DMS153 treated with DMSO at 0.1 percent for 48 hours (cell line): ENCODE results near the gene VASP.

Experiments used
- DNase-seq: peaks from one replicate; lab custom pipeline; 2025; ENCODE audit not compliant: unreplicated experiment; lab: John Stamatoyannopoulos, UW

The VASP gene

GRCh38 chr19:45547965-45548609, 40.8 kb downstream of the VASP start:
- DNase-seq, result no peak

DNA sequence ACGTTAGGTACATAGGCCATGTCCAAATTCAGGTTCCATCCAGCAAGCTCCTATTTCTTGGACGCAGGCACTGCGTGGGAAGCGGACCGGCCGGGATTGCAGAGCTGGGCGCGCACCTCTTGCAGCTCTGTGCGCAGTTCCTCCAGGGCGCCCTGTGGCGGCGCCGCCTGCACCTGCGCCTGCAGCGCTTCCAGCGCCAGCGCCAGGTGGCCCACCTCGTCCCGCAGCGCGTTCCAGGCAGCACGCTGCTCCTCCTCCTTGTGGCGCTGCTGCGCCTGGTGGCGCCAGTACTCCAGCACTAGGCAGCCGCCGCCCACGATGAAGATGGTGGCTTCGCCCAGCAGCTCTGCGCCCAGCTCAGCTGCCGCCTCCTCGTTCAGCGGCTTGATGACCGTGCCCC, 46.2 kb downstream of the VASP start:
- DNase-seq, result no peak

DNA sequence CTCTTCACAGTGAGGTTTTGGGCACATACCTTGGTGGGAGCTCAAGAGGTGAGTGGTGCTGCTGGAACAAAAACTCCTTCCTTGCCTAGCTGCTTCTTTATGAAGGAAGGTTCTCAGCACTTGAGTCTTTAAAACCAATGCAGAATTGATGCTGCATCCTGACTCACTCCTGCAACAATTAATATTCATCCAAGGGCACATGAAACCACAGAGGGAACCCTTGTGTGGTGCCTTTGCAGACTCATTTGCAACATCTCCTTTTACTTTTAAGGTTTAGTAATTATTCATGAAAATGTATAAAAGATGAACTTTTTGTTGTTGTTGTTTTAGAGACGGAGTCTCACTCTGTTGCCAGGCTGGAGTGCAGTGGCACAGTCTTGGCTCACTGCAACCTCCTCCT, 47.2 kb downstream of the VASP start:
- DNase-seq, result no peak

DNA sequence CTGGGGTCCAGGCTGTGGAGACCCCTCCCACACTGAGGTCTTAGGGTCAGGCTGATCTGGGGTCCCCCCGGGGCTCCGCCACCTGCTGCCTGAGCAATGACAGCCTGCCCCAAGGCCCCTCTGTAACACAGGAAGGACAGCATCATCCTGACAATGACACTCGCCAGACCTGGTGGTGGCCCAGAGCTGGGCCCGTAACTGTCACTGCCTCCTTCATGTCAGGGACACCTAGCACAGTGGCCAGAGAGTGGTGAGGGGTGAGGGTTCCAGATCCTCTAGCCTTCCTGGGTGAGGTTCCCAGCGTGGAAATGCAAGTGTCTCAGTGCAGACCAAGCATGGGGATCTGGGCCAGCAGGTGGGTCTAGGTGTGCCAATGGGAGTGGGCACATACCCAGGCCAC, 49.6 kb downstream of the VASP start:
- no peak for DNase-seq

GRCh38 chr19:45558399-45558878, 51.2 kb downstream of the VASP start:
- DNase-seq, result no peak

DNA sequence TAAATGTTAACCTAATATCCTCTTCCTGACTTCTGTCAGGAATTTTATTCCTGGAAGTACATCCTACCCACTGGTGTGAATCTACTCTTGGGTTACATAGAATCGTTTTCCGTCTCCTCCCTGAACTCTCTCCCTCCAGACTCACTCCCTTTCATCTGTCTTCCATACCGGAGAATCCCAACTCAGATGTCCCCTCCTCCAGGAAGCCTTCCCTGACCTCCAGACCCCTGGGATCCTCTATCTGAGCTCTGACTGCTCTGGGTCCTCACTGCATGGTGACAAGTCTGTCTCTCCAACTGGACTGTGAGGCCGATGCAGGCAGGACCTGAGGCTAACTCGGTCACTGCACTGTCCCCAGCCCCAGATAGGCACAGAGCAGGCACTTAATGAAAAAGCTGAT, 52.8 kb downstream of the VASP start:
- no peak for DNase-seq

GRCh38 chr19:45560686-45561085, 53.4 kb downstream of the VASP start:
- no peak for DNase-seq

DNA sequence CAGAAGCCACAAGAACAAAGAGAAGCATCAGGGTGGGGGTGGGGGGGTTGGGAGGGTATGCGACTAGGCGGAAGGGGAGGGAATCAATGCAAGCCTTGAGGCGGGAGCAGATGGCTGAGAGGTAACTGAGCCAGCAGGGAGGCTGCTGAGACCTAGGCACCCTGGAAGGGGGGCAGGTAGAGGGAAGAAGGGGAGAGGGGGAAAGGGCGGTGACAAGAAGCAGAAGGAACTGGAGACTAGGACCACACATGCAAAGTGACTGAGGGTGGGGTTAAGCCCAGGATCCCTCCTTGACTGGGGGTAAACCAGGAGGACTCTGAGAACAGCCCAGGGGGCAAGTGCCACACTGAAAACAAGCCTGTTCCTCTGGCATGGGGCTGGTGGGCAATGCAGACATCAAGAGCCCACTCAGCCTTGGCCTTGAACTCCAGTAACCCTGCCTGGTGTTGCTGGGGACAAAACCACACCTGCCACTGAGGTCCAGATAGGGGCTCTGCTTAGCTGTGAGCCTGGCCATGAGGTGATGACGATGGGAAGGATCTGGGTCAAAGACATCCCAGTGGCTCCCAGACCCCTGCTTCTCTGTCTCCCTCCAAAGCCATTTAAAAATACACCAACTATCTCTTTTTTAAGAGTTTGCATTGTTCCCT, 57.0 kb downstream of the VASP start:
- DNase-seq, result no peak

DNA sequence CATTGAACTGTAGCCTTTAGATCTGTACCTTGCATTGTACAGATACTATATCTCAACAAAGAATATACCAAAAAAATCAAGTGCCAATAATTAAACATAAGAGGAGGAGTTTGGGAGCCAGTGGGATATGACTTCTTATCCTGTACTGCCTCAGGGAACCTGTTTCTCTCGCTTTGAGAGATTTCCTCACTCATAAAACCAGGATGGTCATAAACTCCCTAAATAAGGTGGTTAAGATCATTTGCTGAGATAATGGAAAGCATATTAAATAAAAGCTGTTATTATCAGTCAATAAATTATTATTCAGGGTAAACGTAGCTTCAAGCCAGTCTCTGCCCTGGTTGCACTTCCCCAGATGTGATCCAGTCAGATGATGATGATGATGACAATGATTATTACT, 60.3 kb downstream of the VASP start:
- DNase-seq, result no peak

DNA sequence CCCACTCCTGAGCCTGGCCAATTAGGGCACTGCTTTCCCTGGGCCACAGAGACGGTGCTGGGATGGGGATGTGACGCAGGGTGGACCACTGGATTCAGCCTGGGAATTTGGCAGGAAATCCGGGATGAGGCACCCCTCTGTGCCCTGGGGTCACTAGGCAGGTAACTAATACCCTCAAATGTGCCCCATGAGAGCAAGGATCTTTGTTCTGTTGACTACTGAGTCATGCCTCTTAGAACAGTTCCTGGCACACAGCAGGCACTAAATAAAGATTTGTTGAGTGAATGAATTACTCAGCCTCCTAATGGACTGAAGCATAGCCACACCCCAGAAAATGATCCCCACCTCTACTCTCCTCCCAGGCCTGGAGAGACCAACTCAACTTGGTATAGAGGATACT, 61.5 kb downstream of the VASP start:
- DNase-seq, result no peak

- DNase-seq, result no peak
Observed at GRCh38 chr19:45569619-45570421, 62.5 kb downstream of the VASP start.

DNA sequence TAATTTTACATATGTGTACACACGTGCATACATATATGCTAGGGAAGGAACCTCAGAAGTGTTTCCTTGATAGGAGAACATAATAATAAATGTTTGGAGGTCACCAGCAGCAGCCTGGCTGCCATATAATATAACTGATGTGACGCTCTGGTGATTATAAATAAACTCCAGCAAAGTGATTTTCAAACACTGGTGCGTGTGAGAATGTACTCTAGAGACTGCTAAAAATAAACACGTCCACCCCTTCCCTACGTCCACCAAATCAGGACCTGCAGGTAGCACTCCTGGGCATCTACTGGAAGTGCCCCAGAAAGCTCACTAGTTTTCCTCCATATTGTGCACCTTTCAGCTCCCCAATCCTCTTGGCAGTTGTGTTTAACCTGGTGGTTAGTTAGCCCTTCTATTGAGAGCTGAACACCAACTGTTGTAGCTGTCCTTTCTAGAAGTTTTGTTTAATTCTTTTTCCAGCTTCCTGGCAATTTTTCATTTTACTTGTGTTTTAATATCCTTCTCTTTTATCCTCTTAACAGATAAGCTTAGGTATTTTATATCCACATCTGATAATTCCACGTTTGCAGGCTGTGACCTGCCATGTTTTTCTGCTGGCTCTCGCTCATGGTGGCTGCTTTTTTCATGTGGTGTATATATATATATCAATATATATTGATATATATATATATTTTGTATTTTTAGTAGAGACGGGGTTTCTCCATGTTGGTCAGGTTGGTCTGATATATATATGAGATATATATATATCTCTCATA, 64.4 kb downstream of the VASP start:
- no peak for DNase-seq

- DNase-seq, result no peak
Observed at GRCh38 chr19:45574526-45574925, 67.2 kb downstream of the VASP start.

DNA sequence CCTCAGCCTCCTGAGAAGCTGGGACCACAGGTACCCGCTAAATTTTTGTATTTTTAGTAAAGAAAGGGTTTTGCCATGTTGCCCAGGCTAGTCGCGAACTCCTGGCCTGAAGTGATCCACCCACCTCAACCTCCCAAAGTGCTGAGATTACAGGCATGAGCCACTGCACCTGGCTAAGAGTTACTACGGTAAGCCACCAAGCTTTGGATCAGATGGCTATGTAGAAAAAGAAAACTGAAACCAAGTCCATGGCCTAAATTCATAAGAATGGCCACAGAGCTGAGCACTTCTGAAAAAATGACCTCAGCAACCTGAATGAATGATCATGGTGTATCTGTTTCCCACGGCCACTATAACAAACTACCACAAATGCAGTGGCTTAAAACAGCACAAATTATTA, 67.9 kb downstream of the VASP start:
- DNase-seq, result no peak
